Astrocyte (in vitro differentiated cells and primary cell): ENCODE measurements around the gene KRTAP5-1.

Experiments used
- EZH2 ChIP-seq: IDR thresholded peaks from 2 replicates; pipeline ENCODE4 v1.6.1; 2012; ENCODE audit warnings: mild to moderate bottlenecking, low read length, inconsistent platforms; ENCODE audit not compliant: insufficient read depth
- TF ChIP-seq, protein P1 (sequence below): IDR thresholded peaks from 2 replicates; pipeline ENCODE4 v1.5.1; 2011; ENCODE audit warnings: low read depth, mild to moderate bottlenecking, inconsistent platforms, low read length, moderate library complexity; ENCODE audit not compliant: insufficient read depth

DNA sequence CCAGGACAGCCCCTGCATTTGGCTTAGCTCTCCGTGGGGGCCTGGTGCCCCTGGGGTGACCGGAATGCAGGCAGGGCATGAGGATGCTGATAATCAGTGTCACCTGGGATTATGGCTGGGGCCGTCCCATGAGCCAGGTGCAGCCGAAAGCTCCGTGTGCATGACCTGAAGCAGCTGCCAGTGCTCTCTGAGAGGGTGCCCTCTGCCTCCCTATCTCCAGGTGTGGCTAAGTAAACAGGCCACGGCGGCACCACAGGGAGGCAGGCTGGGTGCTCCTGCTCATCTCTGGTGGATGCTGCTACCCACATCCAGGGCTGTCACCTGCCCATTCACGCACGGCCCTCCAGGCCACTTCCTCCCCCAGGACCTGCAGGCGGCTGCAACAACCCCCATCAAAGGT lies 42.8 kb downstream of the KRTAP5-1 start:
- no peak for TF ChIP-seq EZH2
- TF ChIP-seq, protein P1, sequence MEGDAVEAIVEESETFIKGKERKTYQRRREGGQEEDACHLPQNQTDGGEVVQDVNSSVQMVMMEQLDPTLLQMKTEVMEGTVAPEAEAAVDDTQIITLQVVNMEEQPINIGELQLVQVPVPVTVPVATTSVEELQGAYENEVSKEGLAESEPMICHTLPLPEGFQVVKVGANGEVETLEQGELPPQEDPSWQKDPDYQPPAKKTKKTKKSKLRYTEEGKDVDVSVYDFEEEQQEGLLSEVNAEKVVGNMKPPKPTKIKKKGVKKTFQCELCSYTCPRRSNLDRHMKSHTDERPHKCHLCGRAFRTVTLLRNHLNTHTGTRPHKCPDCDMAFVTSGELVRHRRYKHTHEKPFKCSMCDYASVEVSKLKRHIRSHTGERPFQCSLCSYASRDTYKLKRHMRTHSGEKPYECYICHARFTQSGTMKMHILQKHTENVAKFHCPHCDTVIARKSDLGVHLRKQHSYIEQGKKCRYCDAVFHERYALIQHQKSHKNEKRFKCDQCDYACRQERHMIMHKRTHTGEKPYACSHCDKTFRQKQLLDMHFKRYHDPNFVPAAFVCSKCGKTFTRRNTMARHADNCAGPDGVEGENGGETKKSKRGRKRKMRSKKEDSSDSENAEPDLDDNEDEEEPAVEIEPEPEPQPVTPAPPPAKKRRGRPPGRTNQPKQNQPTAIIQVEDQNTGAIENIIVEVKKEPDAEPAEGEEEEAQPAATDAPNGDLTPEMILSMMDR = no peak
